Ishikawa (cell line): ENCODE data around the gene PIGN.

Experiments used
- CEBPB ChIP-seq: IDR thresholded peaks from 2 replicates; pipeline ENCODE4 v1.6.1; 2012
- CREB1 ChIP-seq: IDR thresholded peaks from 2 replicates; pipeline ENCODE4 v1.6.1; 2012; ENCODE audit warnings: low read depth
- EGR1 ChIP-seq: IDR thresholded peaks from 2 replicates; pipeline ENCODE4 v1.6.1; 2012
- EP300 ChIP-seq: IDR thresholded peaks from 2 replicates; pipeline ENCODE4 v1.6.1; 2012; ENCODE audit warnings: borderline replicate concordance
- FOXM1 ChIP-seq: IDR thresholded peaks from 2 replicates; pipeline ENCODE4 v1.6.1; 2012; ENCODE audit warnings: low read depth, borderline replicate concordance
- MAX ChIP-seq: IDR thresholded peaks from 2 replicates; pipeline ENCODE4 v1.6.1; 2012
- NFIC ChIP-seq: IDR thresholded peaks from 2 replicates; pipeline ENCODE4 v1.6.1; 2012
- RAD21 ChIP-seq: IDR thresholded peaks from 2 replicates; pipeline ENCODE4 v1.6.1; 2012; ENCODE audit warnings: low read depth
- REST ChIP-seq: IDR thresholded peaks from 2 replicates; pipeline ENCODE4 v1.6.1; 2012; ENCODE audit warnings: low read depth, mild to moderate bottlenecking
- TAF1 ChIP-seq: IDR thresholded peaks from 2 replicates; pipeline ENCODE4 v1.6.1; 2012; ENCODE audit warnings: low read depth, mild to moderate bottlenecking
- TCF12 ChIP-seq: IDR thresholded peaks from 2 replicates; pipeline ENCODE4 v1.6.1; 2012; ENCODE audit warnings: low read depth
- TEAD4 ChIP-seq: IDR thresholded peaks from 2 replicates; pipeline ENCODE4 v1.6.1; 2012
- USF1 ChIP-seq: IDR thresholded peaks from 2 replicates; pipeline ENCODE4 v1.6.1; 2012
- YY1 ChIP-seq: IDR thresholded peaks from 2 replicates; pipeline ENCODE4 v1.6.1; 2012; ENCODE audit warnings: low read depth
- ZBTB7A ChIP-seq: IDR thresholded peaks from 2 replicates; pipeline ENCODE4 v1.6.1; 2012; ENCODE audit warnings: low read depth

Gene PIGN

GRCh38 chr18:62122330-62122729 lies 64.5 kb downstream of the PIGN start:
- no peak for TF ChIP-seq TEAD4

- TF ChIP-seq REST = no peak
- TF ChIP-seq ZBTB7A = no peak
Observed at GRCh38 chr18:62119884-62120283, 67.0 kb downstream of the PIGN start.

GRCh38 chr18:62118328-62118727 lies 68.5 kb downstream of the PIGN start:
- TF ChIP-seq MAX (no peak), TEAD4 (no peak), YY1 (no peak), CREB1 (no peak), EP300 (no peak), FOXM1 (no peak), EGR1 (no peak), REST (no peak), CEBPB (no peak), RAD21 (no peak), NFIC (no peak), USF1 (no peak), ZBTB7A (no peak), TAF1 (no peak)

- TF ChIP-seq RAD21 (no peak), EGR1 (no peak), EP300 (no peak), MAX (no peak), REST (no peak), TCF12 (no peak), CEBPB (no peak), NFIC (no peak), YY1 (no peak), CREB1 (no peak), FOXM1 (no peak), TEAD4 (no peak), USF1 (no peak)
Observed at GRCh38 chr18:62109676-62110075, 77.2 kb downstream of the PIGN start.

- TF ChIP-seq CREB1 (no peak), RAD21 (no peak), TAF1 (no peak), YY1 (no peak), MAX (no peak), ZBTB7A (no peak), EGR1 (no peak), TEAD4 (no peak), REST (no peak), CEBPB (no peak), FOXM1 (no peak), USF1 (no peak), NFIC (no peak)
Observed at GRCh38 chr18:62107881-62108280, 79.0 kb downstream of the PIGN start.
